ENCODE data around the gene RAB3GAP1.
"Not testable (repeated sequence)": the region's sequence is repeated elsewhere in the genome, so short reads cannot be mapped to it uniquely, and the experiment has no call there.

Gene RAB3GAP1

DNA sequence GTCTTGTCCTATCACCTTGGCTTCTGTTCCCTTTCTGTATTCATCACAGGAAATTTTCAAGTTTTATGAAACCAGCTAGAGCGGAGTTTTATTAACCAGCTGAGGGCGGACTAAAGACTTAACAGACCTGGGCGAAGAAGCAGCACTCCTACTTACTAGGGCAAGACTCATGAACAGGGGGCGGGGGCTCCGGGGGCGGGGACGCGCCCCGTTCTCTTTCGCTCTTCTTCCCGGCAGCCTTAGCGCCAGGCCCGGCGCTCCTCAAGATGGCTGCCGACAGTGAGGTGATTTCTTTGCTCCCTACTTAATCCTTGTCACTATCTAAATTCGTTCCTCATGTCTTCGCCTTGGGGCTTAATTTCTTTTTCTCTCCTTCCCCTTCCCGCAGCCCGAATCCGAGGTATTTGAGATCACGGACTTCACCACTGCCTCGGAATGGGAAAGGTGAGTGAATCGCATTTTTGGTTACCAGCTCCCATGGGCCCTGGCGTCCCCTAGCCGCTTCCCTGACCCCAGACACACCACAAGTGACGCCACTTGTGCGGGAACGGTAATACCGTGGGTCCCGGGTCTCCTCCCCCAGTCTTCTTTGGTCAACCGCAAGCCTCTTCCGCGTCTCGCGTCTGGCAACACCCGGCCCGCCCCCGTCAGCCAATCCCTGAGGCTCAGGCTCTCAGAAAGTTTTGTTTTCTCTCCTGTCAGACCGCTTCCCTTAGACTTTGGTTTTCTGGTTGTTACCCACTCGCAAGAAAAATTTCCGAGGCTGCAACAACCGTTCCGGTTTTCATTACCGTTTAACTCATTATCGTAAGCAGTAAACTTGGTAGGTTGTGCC is at the start of gene RAB3GAP1:
RAB3GAP1 (plus strand) TSS at position 251 of the 835 bp plus-strand sequence; CDS start at position 267, 16 bp downstream.
- peak; percentile 68 for DNase-seq (ENCODE audit: low spot score)

DNA sequence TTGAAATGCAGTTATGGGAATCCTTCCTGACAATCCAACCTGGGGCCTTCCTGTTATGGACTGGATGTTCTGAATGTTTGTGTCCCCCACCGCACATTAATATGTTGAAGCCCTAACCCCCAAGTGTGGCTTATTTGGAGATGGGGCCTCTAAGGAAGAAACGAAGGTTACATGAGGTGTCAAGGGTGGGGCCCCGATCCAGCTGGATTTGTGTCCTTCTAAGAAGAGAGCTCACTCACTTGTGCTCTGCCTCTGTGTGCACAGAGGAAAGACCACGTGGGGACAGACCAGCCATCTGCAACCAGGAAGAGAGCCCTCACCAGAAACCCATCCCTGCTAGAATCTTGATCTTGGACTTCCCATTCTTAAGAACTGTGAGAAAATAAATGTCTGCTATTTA is 49.3 kb upstream of the RAB3GAP1 start:
- no peak for DNase-seq (ENCODE audit: low spot score)

DNA sequence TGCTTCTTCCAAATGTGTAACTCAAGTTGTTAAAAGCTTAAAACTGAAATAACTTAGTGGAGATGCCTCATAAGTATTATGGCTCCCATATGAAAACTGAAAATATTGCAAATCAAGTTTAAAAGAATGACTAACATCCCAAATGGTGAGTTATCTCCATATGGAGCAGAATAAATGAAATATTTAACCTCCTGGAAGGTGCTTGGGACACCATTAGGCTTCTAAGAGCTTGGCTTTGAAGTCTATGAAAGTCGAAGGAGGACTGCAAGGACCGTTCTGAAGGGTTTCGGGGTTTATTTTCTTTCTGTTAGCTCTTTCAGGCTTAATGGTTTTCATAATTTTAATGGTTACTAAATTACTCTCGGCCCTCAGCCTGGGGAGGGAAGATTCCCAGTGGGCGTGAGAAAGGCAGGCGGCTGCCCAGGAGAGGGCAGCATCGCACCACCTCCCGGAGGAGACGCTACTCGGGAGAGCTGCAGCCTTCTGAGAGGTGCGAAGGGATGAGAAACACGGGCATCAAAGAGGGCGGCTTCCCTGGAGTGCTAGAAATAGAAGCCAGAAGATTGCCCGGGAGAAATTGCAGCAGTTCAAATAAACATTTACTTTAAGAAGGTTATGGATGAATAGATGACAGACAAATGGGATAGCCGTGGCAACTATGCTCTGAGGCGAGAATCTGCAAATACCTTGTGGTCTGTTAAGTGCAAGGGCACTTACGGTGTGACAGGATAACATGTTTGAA is 47.9 kb upstream of the RAB3GAP1 start:
- DNase-seq (ENCODE audit: low spot score): peak; percentile 54

DNA sequence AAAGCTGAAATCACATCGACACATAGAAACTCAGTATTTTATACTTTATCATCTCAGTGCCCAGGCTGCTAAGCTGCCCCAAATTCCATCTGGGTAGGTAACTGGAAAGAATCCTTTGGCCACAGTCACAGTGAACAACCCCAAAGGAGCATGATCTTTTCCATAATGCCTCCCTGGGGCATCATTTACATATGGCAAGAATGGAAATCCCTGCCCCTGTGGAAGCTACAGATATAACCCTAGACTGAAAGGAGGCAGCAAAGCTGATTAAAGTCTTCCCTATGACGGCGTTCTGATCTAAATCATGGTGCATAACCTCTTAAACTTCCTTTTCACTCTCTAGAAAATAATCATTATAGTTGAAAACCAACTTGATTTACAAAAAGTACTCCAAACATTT is 46.3 kb upstream of the RAB3GAP1 start:
- no peak for DNase-seq (ENCODE audit: low spot score)

DNA sequence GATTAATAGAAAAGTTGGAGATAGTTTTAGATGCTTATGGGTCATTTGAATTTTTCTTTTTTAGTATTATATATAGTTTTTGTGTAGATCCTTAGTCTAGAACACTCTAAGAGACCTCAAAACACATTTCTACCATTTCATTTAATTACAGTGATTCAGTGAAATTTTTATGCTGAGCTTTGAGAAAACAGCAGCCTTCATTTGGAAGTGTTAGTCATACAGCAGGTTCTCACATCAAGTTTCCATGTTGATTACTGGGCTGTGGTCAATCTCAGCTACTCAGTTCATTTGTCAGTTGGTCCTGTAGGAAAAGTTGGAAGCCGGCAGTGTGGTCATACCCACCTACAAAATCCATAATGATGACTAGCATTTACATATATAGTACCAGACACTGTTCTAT is 42.8 kb upstream of the RAB3GAP1 start:
- no peak for DNase-seq (ENCODE audit: low spot score)

DNA sequence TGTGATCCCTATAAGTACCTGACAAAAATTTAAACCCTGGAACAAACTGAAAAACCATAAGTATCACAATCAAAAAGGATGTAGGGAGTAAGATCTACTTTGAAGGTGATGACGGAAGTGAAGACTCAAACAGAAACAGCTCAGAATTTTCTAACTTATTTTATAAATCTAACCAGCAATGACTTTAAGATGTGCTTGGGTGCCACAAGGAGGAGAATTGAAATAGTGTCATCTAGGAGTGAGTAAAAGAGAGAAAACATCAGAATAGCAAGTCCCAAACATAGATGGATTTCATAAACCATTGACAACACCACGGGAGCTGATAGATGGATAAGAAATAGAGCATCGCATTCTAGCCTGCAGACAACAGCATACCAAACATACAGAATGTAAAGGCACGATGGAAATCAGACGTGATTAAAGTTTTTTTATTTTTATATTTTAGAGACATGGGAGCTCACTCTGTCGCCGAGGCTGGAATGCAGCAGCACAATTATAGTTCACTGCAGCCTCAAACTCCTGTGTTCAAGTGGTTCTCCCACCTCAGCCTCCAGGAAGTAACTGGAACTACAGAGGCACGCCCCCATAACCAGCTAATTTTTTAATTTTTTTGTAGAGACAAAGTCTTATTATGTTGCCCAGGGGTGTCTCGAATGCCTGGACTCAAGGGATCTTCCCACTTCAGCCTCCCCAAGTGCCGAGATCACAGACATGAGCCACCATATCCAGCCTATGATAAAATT is 41.7 kb upstream of the RAB3GAP1 start:
- DNase-seq (ENCODE audit: low spot score): no peak

DNA sequence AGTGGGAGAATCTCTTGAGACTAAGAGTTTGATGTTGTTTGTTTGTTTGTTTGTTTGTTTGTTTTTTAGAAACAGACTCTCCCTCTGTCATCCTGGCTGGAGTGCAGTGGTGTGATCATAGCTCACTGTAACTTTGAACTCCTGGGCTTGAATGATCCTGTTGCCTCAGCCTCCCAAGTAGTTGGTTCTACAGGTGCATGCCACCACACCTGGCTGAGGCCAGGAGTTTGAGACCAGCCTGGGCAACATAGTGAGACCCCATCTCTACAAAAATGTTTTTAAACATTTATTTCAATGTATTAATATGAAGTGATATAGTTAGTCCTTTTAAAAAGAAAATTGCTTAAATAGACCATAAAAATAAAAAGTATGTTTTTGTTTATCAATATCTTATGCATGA is 40.5 kb upstream of the RAB3GAP1 start:
- no peak for DNase-seq (ENCODE audit: low spot score)

DNA sequence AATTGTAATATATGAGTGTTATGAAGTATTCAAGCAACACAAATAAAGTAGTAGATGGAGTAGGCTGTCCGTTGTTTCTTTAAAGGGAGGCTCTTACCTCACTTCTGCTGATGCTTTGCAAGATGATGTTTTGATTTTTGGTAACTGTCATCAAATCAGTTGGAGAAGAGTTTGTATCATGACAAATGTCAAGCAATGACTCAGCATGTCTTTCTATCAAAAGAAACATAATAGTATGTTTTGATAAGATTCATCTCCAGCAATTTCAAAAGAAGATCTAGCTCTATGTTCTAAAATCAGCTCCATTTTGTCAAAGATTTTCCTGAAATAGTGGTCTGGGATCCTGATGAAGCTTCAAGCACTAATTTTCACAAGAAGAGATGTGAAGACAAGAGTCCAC is 30.5 kb upstream of the RAB3GAP1 start:
- no peak for DNase-seq (ENCODE audit: low spot score)

DNA sequence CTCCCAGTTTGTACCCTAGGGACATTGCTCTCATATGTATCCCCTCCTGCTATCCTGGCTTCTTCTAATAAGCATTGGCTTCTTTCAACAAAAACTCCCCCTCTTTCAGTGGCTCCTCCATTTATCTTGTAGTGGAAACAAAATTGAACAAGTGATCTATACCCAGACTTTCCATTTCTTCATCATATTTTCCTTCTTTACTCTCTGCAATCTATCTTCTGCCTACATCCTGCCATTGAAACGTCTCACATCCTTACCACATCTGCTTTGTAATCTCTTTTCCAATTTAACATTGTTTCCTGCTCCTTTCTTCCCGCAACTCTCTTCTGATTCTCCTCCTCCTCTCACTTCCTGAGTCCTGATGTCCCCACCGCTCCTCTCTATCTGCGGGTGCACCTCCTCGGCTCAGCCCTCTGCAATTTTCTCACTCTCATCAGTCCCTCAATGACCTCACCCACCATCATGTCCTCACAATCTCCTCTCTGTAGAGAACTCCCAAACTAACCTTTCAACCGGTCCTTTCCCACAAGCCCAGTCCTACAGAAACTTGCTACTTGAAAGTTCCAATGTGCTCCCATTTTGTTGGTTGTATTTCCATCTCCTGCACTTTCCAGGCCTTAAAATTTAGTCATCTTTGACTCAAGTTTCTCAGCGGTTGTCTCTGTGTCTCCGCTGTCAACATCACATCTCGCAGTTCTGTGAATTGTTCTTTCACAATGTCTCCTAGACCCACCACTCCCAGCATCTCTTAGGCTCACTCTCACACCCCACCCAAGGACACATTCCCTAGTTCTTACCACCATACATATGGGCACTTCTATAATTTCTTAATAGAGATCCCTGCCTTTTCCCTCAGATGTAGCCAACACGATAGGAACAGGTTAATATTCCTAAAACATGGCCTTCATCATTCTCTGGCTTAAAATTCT is 28.9 kb upstream of the RAB3GAP1 start:
- DNase-seq (ENCODE audit: low spot score): no peak

DNA sequence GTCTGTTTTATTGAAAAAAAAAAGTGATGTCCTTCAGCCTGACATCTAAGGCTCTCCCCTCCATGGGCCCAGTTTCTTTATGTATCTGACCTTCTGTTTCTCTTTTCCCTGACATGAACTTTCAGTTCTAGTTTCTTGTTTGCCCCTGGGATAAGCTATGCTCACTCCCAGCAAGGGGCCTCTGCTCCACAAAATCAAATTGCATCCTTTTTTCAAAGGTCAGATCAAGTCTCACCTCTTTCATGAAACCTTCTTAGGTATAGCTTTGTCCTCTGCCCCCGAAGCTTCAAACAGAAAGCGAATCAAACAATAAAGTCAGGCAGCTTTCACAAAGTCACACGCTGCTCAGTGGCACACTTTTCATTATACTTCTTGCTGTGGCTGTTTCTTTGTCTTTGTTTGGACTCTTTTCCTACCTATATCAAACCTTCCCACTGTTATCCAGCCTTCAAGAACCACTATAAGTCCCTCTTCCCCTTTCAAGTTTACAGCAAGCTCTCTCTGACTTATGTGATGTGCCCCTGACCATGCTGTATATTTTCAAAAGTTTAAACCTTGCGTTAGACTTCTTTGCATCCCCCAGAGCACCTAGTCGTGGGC is 28.1 kb upstream of the RAB3GAP1 start:
- no peak for DNase-seq (ENCODE audit: low spot score)

DNA sequence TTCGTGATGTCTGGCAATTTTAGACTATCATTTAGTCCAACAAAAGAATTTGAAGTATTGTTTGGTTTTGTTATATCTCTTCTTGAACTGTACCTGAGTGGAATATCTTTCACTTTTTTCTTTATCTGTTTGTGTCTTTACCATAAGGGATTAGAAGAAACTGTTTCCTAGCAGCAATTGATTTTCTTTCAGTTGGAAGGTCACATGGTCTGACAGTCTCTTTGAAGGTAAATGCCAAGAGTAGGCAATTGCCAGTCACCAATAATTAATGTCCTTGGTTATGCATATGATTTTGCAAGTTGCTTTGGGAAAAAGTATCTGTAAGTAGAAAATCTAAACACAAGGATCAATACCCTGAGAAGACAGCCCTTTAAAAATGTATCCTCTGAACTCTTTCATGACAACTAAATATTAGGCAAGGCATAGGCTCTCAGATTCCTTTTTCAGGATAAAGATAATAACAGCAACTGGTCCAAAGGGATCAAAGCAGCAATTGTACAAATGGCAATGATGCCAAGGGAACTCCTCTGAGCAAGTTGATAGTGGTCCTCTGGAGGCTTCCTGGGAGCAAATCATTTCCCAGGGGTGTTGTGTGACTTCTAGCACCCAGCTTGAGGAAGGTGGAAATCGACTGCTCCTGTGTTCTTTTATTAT is 22.5 kb upstream of the RAB3GAP1 start:
- no peak for DNase-seq (ENCODE audit: low spot score)

DNA sequence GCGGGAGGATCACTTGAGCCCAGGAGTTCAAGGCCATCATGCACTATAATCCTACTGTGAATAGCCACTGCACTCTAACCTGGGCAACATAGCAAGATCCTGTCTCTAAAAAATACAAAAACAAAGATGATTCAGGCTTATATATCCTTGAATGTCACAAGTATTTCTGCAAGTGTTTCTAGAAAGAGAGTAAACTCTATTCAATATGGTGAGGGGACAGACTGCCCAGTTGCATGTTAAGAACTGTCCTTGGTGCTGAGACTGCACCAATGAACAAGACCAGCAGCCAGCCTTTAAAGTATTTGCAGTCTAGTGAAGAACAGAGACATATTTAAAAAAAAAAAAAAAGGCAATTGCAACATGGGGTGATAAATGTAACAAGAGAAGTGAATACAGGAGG is 21.3 kb upstream of the RAB3GAP1 start:
- no peak for DNase-seq (ENCODE audit: low spot score)

DNA sequence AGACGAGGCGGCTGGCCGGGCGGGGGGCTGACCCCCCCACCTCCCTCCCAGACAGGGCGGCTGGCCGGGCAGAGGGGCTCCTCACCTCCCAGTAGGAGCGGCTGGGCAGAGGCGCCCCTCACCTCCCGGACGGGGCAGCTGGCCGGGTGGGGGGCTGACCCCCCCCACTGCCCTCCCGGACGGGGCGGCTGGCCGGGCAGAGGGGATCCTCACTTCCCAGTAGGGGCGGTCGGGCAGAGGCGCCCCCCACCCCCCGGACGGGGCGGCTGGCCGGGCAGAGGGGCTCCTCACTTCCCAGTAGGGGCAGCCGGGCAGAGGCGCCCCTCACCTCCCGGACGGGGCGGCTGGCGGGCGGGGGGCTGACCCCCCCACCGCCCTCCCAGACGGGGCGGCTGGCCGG is 18.9 kb upstream of the RAB3GAP1 start:
- not testable (repeated sequence) for DNase-seq (ENCODE audit: low spot score)

DNA sequence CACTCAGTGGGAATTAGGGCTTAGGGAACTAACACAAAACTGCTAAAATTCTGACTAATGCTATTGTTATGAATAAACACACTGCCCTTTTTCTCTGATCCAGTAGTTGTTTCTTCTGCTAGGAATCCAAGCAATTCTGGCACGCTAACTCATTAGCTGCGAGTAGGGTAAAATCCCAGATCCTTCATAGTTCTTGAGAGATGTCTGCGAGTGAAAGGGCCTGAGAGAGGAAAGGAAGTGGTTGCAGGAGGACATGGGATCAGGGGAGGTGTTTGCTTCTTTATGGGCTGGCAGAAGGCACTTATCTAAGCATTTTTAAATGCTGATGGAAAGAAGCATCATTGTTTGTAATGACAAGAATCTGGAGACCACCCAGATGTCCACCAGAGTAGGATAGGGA is 14.3 kb upstream of the RAB3GAP1 start:
- DNase-seq (ENCODE audit: low spot score): no peak

DNA sequence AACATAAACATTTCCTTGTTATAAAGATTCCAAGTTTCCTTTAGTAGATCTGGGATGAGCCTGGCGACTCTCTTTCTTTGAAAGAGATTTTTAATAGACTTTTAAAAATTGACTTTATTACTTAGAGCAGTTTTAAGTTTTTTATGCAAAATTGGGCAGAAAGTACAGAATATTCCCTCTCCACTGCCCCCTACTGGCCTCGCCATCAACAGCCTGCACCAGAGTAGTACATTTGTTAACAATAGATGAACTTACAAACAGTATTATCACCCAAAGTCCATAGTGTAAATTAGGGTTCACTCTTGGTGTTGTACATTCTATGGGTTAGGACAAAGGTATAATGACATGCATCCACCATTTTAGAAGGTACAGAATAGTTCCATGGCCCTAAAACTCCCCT is 8.7 kb upstream of the RAB3GAP1 start:
- no peak for DNase-seq (ENCODE audit: low spot score)

DNA sequence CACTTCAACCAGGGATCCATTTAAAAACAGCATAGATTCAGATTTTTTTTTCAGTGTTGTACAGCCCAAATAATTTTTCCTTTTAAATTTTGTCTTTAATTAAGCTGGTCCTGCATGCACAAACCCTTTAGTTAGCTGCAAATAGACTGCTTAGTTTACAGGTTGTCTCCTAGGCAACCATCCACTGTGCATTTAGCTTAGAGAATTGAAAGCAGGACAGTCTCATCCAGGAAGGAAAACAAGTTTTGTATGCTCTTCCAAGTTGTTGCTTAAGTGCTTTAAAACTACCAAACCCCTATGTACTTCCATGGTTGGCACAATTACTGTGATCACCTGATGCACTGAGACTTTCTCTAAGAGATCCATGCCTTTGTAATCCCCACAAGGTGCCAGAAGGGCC is 4.8 kb upstream of the RAB3GAP1 start, which contains the start of gene MAP3K19:
MAP3K19 (minus strand) TSS at position 148 of the 400 bp plus-strand sequence. CDS start 22,800 bp downstream, outside the sequence.
- no peak for DNase-seq (ENCODE audit: low spot score)

DNA sequence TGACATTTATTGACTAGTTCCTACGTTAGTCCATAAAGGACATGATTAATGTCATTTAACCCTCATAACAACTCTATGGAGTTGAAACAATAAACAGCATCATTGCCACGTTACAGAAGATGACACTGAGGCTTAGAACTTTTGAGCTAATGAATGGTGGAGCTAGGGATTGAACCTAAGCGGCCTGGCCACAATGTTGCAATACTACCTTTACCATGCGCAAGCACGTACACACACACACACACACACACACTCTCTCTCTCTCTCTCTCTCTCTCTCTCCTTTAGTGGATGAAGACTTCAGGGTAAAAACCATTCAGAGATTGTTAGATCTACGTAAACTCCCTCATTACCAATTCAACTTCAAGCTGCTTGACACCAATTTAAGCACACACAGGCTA is 4.0 kb upstream of the RAB3GAP1 start:
- no peak for DNase-seq (ENCODE audit: low spot score)

DNA sequence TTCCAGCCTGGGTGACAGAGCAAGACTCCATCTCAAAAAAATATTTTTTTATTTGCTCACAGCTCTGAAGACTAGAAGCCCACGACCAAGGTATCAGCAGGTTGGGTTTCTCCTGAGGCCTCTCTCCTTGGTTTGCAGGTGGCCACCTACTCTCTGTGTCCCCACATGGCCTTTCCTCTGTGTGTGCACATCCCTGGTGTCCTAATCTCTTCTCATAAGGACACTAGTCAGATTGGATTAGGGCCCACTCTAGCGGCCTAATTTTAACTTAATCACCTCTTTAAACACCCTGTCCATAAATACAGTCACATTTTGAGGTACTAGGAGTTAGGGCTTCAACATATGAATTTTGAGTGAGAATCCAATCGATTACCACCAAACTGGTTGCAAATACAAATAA is 2.0 kb upstream of the RAB3GAP1 start:
- DNase-seq (ENCODE audit: low spot score): no peak

DNA sequence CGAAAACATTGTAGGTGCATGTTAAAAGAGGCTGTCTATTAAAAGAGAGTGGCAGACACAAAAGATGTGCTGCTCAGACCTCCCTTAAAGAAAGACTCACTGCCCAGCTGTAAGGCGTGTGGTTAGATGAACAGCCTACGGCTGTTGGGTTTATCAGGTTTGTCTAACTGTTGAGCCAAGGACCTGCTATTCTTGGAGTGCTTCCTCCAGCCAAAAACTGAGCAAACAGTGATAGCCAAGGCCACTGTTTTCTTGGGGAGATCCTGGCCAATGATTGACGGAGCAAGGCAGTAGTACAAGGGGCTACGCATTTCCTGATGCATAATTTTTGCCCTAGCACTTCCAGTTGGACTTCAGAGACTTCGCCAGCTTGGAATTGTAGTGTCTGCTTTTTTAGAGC is 1.4 kb upstream of the RAB3GAP1 start:
- DNase-seq (ENCODE audit: low spot score): no peak

DNA sequence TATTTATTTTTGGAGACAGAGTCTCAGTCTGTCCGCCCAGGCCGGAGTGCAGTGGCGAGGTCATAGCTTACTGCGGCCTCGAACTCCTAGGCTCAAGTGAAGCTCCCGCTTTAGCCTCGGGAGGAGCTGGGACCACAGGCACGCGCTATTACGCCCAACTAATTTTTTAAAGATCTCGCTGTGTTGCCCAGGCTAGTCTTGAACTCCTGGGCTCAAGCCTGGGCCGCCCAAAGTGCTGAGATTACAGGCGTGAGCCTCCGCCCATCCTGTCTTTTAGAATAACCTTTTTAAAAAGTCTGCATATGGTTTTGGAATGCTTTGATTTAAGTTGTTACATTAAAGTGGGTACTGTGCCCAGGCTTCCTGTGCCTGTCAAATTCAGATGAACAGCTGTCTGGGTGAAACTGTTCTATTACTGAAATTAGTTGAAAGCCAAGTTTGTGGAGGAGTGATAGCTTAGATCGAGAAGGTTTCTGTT is 944 bp downstream of the RAB3GAP1 start:
- DNase-seq (ENCODE audit: low spot score): peak; percentile 12

Data from hematopoietic multipotent progenitor cell treated with erythropoietin and hydrocortisone succinate and interleukin-3 and kit ligand, for 17 days (in vitro differentiated cells).